H9 (cell line): ENCODE results near the gene LAMA5. TPM values are rescaled to one million over a fixed set of nuclear protein-coding genes. Genes with fewer than 3 reads are reported as not detected.

Experiments used
- DNase-seq: peaks from one replicate; pipeline ENCODE4 v3.0.0-alpha.2; 2017
- H2AFZ ChIP-seq: one replicate; pipeline ENCODE4 v1.6.1; 2013; ENCODE audit warnings: mild to moderate bottlenecking, low read length, control low read depth, moderate library complexity
- H2AK5ac ChIP-seq: 2 replicates; pipeline ENCODE4 v1.6.1; 2013; ENCODE audit warnings: low read length, control low read depth, mixed read lengths; ENCODE audit not compliant: insufficient read length
- H2BK120ac ChIP-seq: one replicate; pipeline ENCODE4 v1.6.1; 2013; ENCODE audit warnings: low read depth, mild to moderate bottlenecking, low read length, control low read depth, inconsistent platforms; ENCODE audit not compliant: poor library complexity, severe bottlenecking
- H2BK12ac ChIP-seq: 2 replicates; pipeline ENCODE4 v1.6.1; 2013; ENCODE audit warnings: low read length, control low read depth, mixed read lengths, low read depth; ENCODE audit not compliant: insufficient read length
- H2BK15ac ChIP-seq: 2 replicates; pipeline ENCODE4 v1.6.1; 2013; ENCODE audit warnings: low read depth, low read length, control low read depth
- H2BK20ac ChIP-seq: one replicate; pipeline ENCODE4 v1.6.1; 2013; ENCODE audit warnings: low read depth, mild to moderate bottlenecking, low read length, control low read depth, inconsistent platforms; ENCODE audit not compliant: poor library complexity, severe bottlenecking
- H2BK5ac ChIP-seq: 2 replicates; pipeline ENCODE4 v1.6.1; 2013; ENCODE audit warnings: low read length, control low read depth, mixed read lengths; ENCODE audit not compliant: insufficient read length
- H3K14ac ChIP-seq: 2 replicates; pipeline ENCODE4 v1.6.1; 2013; ENCODE audit warnings: low read length, control low read depth; ENCODE audit not compliant: insufficient read depth
- H3K18ac ChIP-seq: 2 replicates; pipeline ENCODE4 v1.6.1; 2013; ENCODE audit warnings: low read depth, mild to moderate bottlenecking, mixed read lengths, low read length, control low read depth; ENCODE audit not compliant: insufficient read length
- H3K23ac ChIP-seq: 2 replicates; pipeline ENCODE4 v1.6.1; 2013; ENCODE audit warnings: low read length, control low read depth, mixed read lengths, low read depth; ENCODE audit not compliant: insufficient read length
- H3K23me2 ChIP-seq: 2 replicates; pipeline ENCODE4 v1.6.1; 2013; ENCODE audit warnings: low read depth, mild to moderate bottlenecking, mixed read lengths, low read length, control low read depth; ENCODE audit not compliant: insufficient read length, poor library complexity, severe bottlenecking
- H3K27ac ChIP-seq: 2 replicates; pipeline ENCODE4 v1.5.1; 2013; ENCODE audit warnings: low read length, control low read depth, mixed read lengths, low read depth; ENCODE audit not compliant: insufficient read length
- H3K27me3 ChIP-seq: 2 replicates; pipeline ENCODE4 v1.6.1; 2013; ENCODE audit warnings: low read length, control low read depth, inconsistent platforms; ENCODE audit not compliant: insufficient read depth
- H3K4ac ChIP-seq: 2 replicates; pipeline ENCODE4 v1.6.1; 2013; ENCODE audit warnings: low read depth, mild to moderate bottlenecking, control low read depth, inconsistent platforms, low read length, moderate library complexity
- H3K4me1 ChIP-seq: 2 replicates; pipeline ENCODE4 v1.6.1; 2013; ENCODE audit warnings: low read length, control low read depth, inconsistent platforms; ENCODE audit not compliant: insufficient read depth
- H3K4me2 ChIP-seq: 2 replicates; pipeline ENCODE4 v1.6.1; 2013; ENCODE audit warnings: low read length, control low read depth, mixed read lengths; ENCODE audit not compliant: insufficient read length, insufficient read depth
- H3K56ac ChIP-seq: 2 replicates; pipeline ENCODE4 v1.6.1; 2013; ENCODE audit warnings: low read depth, mild to moderate bottlenecking, mixed read lengths, low read length, control low read depth; ENCODE audit not compliant: insufficient read length
- H3K79me1 ChIP-seq: 2 replicates; pipeline ENCODE4 v1.6.1; 2013; ENCODE audit warnings: low read depth, mild to moderate bottlenecking, moderate library complexity, low read length, control low read depth, inconsistent platforms; ENCODE audit not compliant: insufficient read depth, poor library complexity, severe bottlenecking
- H3K79me2 ChIP-seq: 2 replicates; pipeline ENCODE4 v1.6.1; 2013; ENCODE audit warnings: low read length, control low read depth, inconsistent platforms; ENCODE audit not compliant: insufficient read depth
- H3K9ac ChIP-seq: 2 replicates; pipeline ENCODE4 v1.6.1; 2013; ENCODE audit warnings: low read length, control low read depth, mixed read lengths; ENCODE audit not compliant: insufficient read length; ENCODE audit errors: extremely low read depth
- H3K9me3 ChIP-seq: one replicate; pipeline ENCODE4 v1.6.1; 2013; ENCODE audit warnings: low read depth, low read length, inconsistent platforms; ENCODE audit not compliant: control insufficient read depth
- H3T11ph ChIP-seq: one replicate; pipeline ENCODE4 v1.6.1; 2013; ENCODE audit warnings: mild to moderate bottlenecking, low read length, control low read depth, inconsistent platforms
- H4K20me1 ChIP-seq: one replicate; pipeline ENCODE4 v1.6.1; 2013; ENCODE audit not compliant: control insufficient read depth, insufficient read length, insufficient read depth
- H4K5ac ChIP-seq: 2 replicates; pipeline ENCODE4 v1.6.1; 2013; ENCODE audit warnings: low read depth, mild to moderate bottlenecking, mixed read lengths, low read length, control low read depth; ENCODE audit not compliant: insufficient read length
- H4K8ac ChIP-seq: replicated peaks from 2 replicates; pipeline ENCODE4 v1.6.1; 2013; ENCODE audit warnings: low read length, control low read depth, mixed read lengths, low read depth; ENCODE audit not compliant: insufficient read length
- H4K91ac ChIP-seq: 2 replicates; pipeline ENCODE4 v1.6.1; 2013; ENCODE audit warnings: low read depth, mild to moderate bottlenecking, moderate library complexity, mixed read lengths, low read length, control low read depth; ENCODE audit not compliant: insufficient read length
- H3K27ac Mint-ChIP-seq, 3 experiments: 2 replicates in 2 of 3; 3 replicates in 1 of 3; pipeline ENCODE4 v1.8.0; 2020 to 2021; ENCODE audit warnings: mixed read lengths in 3 of 3, mild to moderate bottlenecking in 1 of 3, moderate library complexity in 1 of 3
- H3K27me3 Mint-ChIP-seq: 2 replicates; pipeline ENCODE4 v1.8.0; 2021; ENCODE audit warnings: low read depth, mild to moderate bottlenecking, moderate library complexity, mixed read lengths
- H3K36me3 Mint-ChIP-seq, 3 experiments: 2 replicates in 2 of 3; 3 replicates in 1 of 3; pipeline ENCODE4 v1.8.0; 2020 to 2021; ENCODE audit warnings: low read depth in 3 of 3, mixed read lengths in 3 of 3; ENCODE audit not compliant: insufficient read depth in 1 of 3
- H3K4me1 Mint-ChIP-seq, 2 experiments: 2 replicates each; pipeline ENCODE4 v1.8.0; 2020; ENCODE audit warnings: mixed read lengths in 2 of 2
- H3K4me3 Mint-ChIP-seq, 2 experiments: 2 replicates in 1 of 2; 3 replicates in 1 of 2; pipeline ENCODE4 v1.8.0; 2020 to 2021; ENCODE audit warnings: mild to moderate bottlenecking in 2 of 2, mixed read lengths in 2 of 2, moderate library complexity in 1 of 2
- H3K9me3 Mint-ChIP-seq, 2 experiments: 2 replicates in 1 of 2; 3 replicates in 1 of 2; pipeline ENCODE4 v1.8.0; 2020; ENCODE audit warnings: mild to moderate bottlenecking in 2 of 2, mixed read lengths in 2 of 2, moderate library complexity in 1 of 2
- CTCF ChIP-seq: fragments of 200-600 bp; sonication (generic); conservative IDR thresholded peaks from 3 replicates; pipeline ENCODE4 v1.8.0; 2021; ENCODE audit warnings: antibody characterized with exemption, mild to moderate bottlenecking
- WGBS: extraction: QIAGEN DNeasy Blood & Tissue Kit; methylation state at CpG from one replicate; pipeline ENCODE4 v1.1.7; 2013; ENCODE audit warnings: missing lambda C conversion rate, low lambda C conversion rate, mixed read lengths; ENCODE audit not compliant: insufficient read length; ENCODE audit errors: extremely low coverage; 5-methylcytosine and 5-hydroxymethylcytosine counted together
- total RNA-seq: library from RNA; stranded (reverse); gene quantifications from 2 replicates; pipeline ENCODE4 v1.2.1, GENCODE V29; 2021

The LAMA5 gene
- total RNA-seq, 1 experiment from 2014 or later, result 200 TPM

GRCh38 chr20:62409086-62409853 lies 42.2 kb upstream of the LAMA5 start:
- Histone ChIP-seq H3K79me2 (no peaks in the 10 kb centered on the region), H2AFZ (no peak overlapping the region), H4K20me1 (no peaks in the 10 kb centered on the region), H3K4ac (no peak overlapping the region), H4K5ac (no peak overlapping the region), H3K23me2 (no peaks in the 10 kb centered on the region), H3K9ac (no peak overlapping the region), H3K27me3 (no peaks in the 10 kb centered on the region), H3K79me1 (no peaks in the 10 kb centered on the region), H2BK12ac (no peak overlapping the region), H2AK5ac (no peak overlapping the region), H3K9me3 (no peaks in the 10 kb centered on the region), H2BK5ac (no peak overlapping the region), H2BK15ac (no peak overlapping the region), H3K18ac (no peak overlapping the region), H2BK20ac (no peak overlapping the region), H2BK120ac (no peak overlapping the region), H3K23ac (no peak overlapping the region), H4K91ac (no peak overlapping the region), H3K27ac (no peak overlapping the region), H3K4me2 (no peak overlapping the region), H3T11ph (no peak overlapping the region), H4K8ac (no peak overlapping the region), H3K4me1 (no peaks in the 10 kb centered on the region), H3K56ac (no peak overlapping the region), H3K14ac (no peak overlapping the region)
- Mint-ChIP-seq H3K36me3 (no peaks in the 10 kb centered on the region; a peak in 1 of 7 replicates), H3K27me3 (peaks cover 16% of the 10 kb centered on the region), H3K4me1 (peaks cover 9 to 15% of the 10 kb centered on the region in 2 experiments), H3K27ac (no peak overlapping the region), H3K4me3 (peak overlapping the region in 1 of 2 experiments; percentile 3; a peak in 1 of 5 replicates), H3K9me3 (no peaks in the 10 kb centered on the region)
- TF ChIP-seq CTCF, result no peak
- no CpG with 5 or more reads among the region's 12 CpGs for WGBS
- no peak for DNase-seq
